Endometrial microvascular endothelial cells (primary cell): ENCODE data around the gene CC2D1B. TPM values are rescaled to one million over a fixed set of nuclear protein-coding genes. Genes with fewer than 3 reads are reported as not detected.
"Not testable (repeated sequence)": the region's sequence is repeated elsewhere in the genome, so short reads cannot be mapped to it uniquely, and the experiment has no call there.

Experiments used
- in situ Hi-C: cut with HindIII; loops from 2 replicates; pipeline ENCODE4 v1.10.0; 2017; ENCODE audit warnings: low sequenced_read_pairs, low pct_unique_long_range_greater_than_20kb; ENCODE audit errors: inconsistent ontology term
- total RNA-seq: library from RNA; depleted of rRNA; stranded (reverse); fragments of >200 nt; gene quantifications from one replicate; pipeline ENCODE4 v1.2.3, GENCODE V29; 2015; ENCODE audit errors: inconsistent ontology term

The CC2D1B gene
- total RNA-seq, result 21.8 TPM

GRCh38 chr1:52365746-52366516 is at the start of gene CC2D1B:
CC2D1B (minus strand) TSS chr1:52366205; CDS start chr1:52364620, 1,585 bp downstream.
- in situ Hi-C loops, result no loop called here

- in situ Hi-C loops, result no loop called here
These were observed 48.9 kb upstream of the CC2D1B start for GRCh38 chr1:52414942-52415341.

- in situ Hi-C loops, result no loop called here
These were observed 47.5 kb upstream of the CC2D1B start for GRCh38 chr1:52413410-52413989.

GRCh38 chr1:52404975-52405338 is 39.0 kb upstream of the CC2D1B start:
- in situ Hi-C loops, result no loop called here

GRCh38 chr1:52404116-52404974 is 38.3 kb upstream of the CC2D1B start, which contains the start of the genes ORC1 and PRPF38A:
ORC1 (minus strand) TSS chr1:52404423; CDS start chr1:52402223, 2,200 bp downstream.
PRPF38A (plus strand) TSS chr1:52404602; CDS start chr1:52404750, 148 bp downstream.
- in situ Hi-C loops, result no loop called here

GRCh38 chr1:52403566-52404115 is 37.6 kb upstream of the CC2D1B start:
- in situ Hi-C loops, result no loop called here

GRCh38 chr1:52402860-52403240 is 36.8 kb upstream of the CC2D1B start:
- in situ Hi-C loops, result no loop called here

GRCh38 chr1:52400131-52400530 is 34.1 kb upstream of the CC2D1B start:
- in situ Hi-C loops, result no loop called here

GRCh38 chr1:52399629-52400028 is 33.6 kb upstream of the CC2D1B start:
- in situ Hi-C loops, result no loop called here

- in situ Hi-C loops, result no loop called here
These were observed 27.2 kb upstream of the CC2D1B start for GRCh38 chr1:52393174-52393573.

- in situ Hi-C loops, result no loop called here
These were observed 20.5 kb upstream of the CC2D1B start for GRCh38 chr1:52386458-52386857.

- in situ Hi-C loops, result no loop called here
These were observed 19.4 kb upstream of the CC2D1B start for GRCh38 chr1:52385376-52385775.

GRCh38 chr1:52369851-52370250 is 3.8 kb upstream of the CC2D1B start:
- in situ Hi-C loops, result not testable (repeated sequence)

GRCh38 chr1:52368383-52369172 is 2.6 kb upstream of the CC2D1B start:
- in situ Hi-C loops, result no loop called here

GRCh38 chr1:52367272-52367671 is 1.3 kb upstream of the CC2D1B start:
- in situ Hi-C loops, result no loop called here

GRCh38 chr1:52366517-52366827 is 467 bp upstream of the CC2D1B start:
- in situ Hi-C loops, result no loop called here

GRCh38 chr1:52365071-52365745 is 797 bp downstream of the CC2D1B start:
- in situ Hi-C loops, result no loop called here

- in situ Hi-C loops, result no loop called here
These were observed 1.7 kb downstream of the CC2D1B start for GRCh38 chr1:52364235-52364839.
